Stimulated activated CD4-positive, alpha-beta T cell treated with anti-CD3 and anti-CD28 coated beads, Interleukin-1b, Interleukin-23, amount 100 ng/mL, for 48 hours (primary cell): ENCODE results near the gene DOCK9.

Experiments used
- DNase-seq: peaks from one replicate; pipeline ENCODE4 v3.0.0-alpha.2; 2020

DOCK9 gene

GRCh38 chr13:98972059-98972458, 5.8 kb downstream of the DOCK9 start:
- no peak for DNase-seq

- DNase-seq, result no peak
These were observed 7.5 kb downstream of the DOCK9 start for GRCh38 chr13:98970330-98970729.

DNA sequence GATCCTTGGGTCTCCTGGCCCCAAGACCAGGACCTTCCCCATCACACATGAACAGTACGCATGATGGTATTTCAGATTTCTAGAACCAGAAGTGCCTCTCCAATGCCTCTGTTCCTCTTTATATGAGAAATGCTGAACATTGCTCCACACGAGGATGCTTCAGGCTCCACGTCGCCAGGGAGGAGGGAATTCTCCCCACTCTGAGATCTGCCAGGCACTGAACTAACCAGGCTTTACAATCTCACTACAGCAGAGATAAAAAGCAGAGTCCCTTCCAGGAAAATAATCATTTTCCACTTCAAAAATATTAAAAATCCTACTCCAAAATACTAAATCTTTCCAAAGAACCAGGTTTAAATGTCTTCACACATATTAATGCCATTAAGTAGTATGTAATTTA, 10.4 kb downstream of the DOCK9 start:
- DNase-seq, result no peak

- DNase-seq, result no peak
These were observed 11.8 kb downstream of the DOCK9 start for GRCh38 chr13:98966019-98966418.

- no peak for DNase-seq
These were observed 12.5 kb downstream of the DOCK9 start for GRCh38 chr13:98965325-98965724.

DNA sequence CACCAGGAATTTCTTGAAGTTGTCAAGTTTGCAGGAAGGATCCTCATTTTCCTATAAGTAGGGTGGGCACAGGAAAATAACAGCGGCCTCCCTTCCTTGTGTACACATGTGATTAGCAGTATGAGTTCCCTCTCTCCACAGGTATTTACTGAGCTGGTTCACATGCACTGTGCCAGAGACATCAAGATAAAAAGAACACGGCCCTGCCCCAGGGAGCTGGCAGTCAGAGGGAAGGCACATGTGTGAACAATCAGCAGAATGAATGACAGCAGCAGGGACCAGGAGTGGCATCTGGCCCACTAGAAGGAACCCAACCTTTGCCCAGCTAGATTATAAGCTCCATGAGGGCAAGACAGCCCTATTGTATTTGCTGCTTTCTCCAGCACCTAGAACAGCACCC, 13.9 kb downstream of the DOCK9 start:
- no peak for DNase-seq

GRCh38 chr13:98962901-98963590, 14.8 kb downstream of the DOCK9 start:
- no peak for DNase-seq

DNA sequence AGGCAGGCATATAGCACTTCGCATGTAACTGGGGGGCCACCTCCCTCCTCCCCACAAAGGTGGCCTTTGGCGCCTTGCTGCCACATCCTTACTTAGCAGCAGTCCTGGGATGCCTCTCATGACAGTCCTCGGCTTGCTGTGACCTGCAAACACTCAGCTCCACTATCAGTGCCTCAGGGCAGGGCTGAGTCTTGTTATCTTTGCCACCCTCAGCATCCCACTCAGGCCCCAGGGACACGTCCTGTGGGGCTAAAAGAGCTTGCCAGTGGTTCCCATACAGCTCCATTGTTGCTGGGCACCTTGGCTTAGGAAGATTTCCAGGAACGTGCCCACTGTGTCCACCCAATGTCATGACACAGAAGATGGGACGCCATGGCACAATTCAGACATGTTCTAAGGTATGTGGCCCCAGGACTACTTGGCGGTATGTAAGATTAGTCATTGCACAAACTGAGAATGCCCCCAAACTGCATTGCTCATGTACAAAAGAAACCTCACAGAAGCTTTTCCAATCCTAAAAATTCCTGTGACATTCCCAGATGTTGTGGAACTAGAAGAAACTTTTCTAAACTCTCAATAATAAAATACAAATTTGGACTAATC, 16.3 kb downstream of the DOCK9 start:
- DNase-seq, result no peak

DNA sequence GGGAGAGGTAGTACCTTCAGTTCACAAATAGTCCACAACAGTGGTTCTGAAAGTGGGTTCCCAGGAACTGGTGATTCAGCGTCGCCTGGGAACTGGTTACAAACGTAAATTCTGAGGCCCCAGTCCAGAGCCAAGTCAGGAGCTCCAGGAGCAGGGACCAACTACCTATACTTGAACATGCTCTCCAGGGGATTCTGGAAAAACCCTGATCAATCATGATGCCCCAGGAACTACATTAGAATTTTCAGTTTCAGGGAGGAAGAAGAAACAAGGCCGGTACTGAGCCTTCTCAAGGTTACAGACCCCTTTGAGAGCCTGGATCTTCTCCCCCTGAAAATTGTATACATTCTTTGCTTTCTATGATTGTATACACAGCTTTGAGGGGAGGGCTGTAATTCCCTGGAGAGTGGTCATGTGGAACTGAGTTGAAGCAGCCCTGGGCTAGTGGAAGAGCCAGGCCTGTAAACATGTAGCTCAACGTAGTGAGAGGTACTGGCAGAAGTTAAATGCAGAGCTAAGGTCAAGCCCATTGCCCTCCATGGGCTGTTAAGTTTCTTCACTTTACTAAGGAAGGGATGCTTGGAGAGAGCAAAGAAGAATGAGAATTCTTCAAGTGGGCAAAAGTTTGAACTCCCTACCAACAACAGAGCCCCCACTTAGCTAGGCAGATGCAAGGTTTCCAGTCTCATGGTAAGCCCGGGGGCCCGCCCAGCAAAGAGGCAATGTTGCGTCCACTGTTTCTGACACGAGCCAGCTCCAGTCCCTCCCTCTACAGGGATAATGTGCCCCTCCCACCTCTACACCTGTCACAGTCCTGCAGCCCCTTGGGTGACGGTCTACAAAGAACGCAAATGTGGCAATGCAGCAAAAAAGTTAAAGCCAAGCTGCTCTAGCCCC, 17.0 kb downstream of the DOCK9 start:
- no peak for DNase-seq

DNA sequence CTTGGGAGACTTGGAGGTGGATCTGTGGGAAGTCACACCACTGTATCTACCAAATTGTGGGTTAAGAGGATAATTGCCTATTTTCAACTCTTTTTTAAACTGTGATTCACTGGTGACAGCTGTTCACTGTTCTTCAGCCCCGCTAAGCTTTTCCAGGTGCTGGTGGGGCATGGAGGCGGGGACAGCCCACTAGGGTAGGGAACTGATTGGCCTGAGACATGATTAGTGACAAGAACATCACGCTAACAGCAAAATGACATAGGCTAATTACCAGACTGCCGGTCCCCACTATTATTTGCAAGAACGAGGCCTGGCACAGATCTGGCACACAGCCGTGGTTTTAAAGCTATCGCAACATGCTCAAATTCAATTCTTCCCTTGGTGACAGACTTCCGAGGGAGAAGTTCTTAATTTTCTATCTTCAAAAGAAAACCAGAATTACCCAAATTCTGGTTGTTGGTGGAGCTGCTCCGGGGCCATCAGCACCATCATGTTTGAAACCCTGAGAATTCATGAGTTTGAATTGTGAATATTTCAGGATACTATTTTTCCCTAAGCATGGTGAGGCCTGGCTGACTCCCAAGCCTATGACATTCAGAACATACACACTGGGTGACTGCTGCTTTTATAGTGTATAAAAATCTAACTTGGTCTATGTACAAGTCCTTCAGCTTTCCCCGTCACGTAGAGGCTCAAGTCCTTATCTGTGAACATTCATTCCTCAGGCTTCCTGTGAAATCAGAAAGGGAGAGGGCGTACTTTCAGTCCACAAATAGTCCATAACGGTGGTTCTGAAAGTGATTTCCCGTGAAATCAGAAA, 17.9 kb downstream of the DOCK9 start:
- DNase-seq, result no peak

DNA sequence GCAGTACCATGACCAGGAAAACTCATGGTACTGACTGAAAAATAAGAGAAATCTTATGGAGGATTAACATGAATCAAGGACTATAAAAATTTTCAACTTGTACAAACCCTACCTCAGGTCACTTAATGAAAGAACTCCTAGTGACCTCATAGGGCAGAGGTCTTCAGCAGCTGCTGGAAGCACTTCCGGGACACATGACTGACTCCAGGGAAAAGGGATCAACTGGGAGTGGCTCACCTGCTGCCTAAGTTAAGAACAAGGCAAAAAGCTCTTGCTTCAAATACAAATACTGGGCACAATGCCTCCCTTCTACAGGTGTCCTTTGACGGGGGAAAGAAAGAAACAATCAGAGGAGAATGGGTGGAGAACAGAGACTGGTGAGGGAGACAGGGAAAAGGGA, 18.6 kb downstream of the DOCK9 start:
- no peak for DNase-seq

DNA sequence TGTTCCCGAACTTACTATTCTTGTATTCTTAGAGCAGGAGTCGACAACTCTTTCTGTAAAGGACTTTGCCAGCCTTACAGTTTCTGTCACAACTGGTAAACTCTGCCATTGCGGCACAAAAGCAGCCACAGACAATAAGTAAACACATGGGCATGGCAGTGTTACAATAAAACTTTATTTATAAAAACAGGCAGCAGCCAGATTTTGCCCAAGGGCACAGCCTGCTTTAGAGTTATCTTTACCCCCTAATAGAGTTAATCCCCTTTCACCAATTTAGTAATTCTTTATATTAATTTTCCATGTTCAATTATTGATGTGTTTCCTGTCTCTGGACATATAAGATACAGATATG, 19.4 kb downstream of the DOCK9 start:
- no peak for DNase-seq

DNA sequence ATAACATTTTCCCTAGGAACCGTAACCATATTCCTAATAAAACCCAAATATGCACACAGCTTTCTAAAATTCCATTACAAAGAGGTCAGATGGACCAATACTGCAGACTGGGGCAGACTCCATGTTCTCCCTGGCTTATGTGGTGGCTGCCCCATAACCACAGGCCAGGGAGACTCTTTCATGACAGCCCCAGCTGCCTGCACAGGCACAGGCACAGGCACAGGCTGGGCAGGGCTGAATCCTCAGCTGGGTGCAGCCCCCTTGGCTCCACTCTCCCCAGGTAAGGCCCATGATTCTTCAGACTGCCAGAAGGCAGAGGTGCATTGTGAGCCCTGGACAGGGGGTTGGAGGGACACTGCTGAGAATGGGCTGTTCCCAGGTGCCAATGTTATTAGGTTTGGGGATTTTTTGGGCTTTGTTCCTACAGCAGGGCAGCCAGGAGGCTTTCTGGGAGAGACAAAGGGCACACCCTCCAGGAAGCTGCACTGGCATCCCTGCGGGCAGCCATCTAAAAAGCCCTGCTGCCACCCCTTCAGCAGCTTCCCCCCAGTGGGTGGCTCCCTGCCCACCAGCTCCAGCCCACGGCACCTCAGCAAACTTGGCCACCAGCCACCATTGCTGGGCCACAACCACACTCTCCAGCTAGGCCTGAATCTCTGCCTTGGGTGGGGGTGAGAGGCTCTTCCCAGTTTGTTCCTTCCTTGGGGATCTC, 20.0 kb downstream of the DOCK9 start:
- no peak for DNase-seq

GRCh38 chr13:98955336-98955735, 22.5 kb downstream of the DOCK9 start:
- DNase-seq, result no peak

DNA sequence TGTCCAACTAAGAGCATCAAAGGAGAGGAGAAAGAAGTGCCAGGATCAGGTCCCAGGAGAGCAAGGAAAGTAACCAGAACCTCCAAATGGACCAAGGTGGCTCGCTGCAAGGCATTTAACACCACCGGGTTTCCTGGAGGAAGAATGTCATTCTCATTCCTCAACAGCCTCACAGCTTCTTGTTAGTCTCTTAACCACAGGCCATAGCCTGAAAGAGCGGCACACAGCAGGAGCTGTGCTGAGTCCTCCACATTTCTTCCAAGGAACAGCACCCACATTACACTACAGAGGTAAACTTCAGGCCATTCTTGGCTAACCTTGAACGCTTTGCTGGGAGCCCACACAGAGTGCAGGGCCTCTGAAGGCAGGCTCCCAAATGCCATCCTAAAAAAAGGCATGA, 23.6 kb downstream of the DOCK9 start:
- no peak for DNase-seq

- no peak for DNase-seq
These were observed 26.6 kb downstream of the DOCK9 start for GRCh38 chr13:98951266-98951665.

DNA sequence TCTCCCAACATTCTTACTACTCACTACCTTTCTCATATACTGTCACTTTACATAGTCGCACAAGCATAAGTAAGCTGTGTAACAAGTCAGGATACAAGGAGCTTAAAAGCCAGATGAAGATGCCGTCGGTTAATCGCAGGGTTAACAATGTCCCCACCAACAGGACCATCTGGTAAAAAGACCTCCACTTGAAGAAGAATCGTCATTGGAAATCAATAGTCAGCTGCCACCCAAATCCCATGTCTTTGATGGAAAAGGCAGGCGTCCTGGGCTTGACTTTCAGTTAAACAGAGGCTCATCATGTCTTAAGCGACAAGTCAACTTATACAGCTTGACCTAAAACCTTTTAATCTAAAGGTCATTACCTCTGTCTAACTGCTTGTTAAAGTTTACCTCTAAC, 27.2 kb downstream of the DOCK9 start:
- DNase-seq, result no peak

- no peak for DNase-seq
These were observed 29.9 kb downstream of the DOCK9 start for GRCh38 chr13:98947925-98948324.

DNA sequence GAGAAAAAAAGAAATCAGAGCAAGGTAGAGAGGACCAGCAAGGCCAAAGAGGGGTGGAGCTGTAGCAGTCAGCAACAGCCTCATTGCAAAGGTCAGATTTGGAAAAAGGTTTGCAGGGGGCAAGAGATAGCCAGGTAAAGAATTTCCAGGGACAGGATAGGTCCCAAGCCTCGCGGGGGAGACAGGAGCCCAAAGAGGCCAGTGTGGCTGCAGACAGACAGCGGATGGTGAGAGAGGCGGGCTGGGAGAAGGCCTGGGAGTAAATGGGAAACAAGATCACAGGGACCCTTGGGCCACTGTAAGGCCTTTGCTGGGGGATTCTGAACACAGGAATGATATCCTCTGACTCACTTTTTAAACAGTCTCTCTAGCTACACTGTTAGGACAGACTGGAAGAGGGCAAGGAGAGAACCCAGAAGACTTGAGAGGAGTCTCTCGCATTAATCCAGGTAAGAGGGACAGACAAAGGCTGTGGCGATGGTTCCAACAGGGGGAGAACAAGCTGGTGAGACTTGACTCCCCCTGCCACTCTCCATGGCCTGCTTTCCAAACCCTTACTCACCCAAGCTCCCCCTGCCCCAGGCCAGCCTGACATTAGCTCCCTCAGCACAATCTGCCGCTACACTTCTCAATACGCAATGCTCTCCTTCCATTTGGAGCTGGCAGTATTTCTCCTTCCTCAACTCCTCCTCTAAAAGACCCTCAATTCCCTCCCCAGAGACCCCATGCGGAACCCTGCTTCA, 31.8 kb downstream of the DOCK9 start:
- DNase-seq, result no peak

DNA sequence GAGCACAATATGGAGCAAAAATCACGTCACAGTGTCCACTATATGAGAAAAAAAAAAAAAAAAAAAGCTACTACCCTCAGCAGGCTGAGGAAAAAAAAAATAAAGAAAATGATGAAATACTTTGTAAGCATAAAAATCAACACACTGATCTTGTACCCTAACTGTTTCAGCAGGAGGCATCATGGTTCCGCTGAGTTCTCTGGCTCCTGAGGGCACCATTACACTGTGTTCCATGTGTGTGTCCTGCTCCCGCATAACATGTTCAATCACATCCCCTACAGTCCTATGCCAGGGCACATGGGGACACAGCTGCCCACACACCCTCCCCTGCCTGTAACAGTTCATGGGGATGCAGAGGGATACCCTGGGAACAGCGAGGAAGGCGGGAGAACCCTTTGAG, 33.5 kb downstream of the DOCK9 start:
- no peak for DNase-seq

GRCh38 chr13:98942997-98943396, 34.9 kb downstream of the DOCK9 start:
- DNase-seq, result no peak

GRCh38 chr13:98942485-98942884, 35.4 kb downstream of the DOCK9 start:
- no peak for DNase-seq
